Tibial nerve (tissue), 3 donors: ENCODE data around the gene NEXN.

Experiments
- POLR2A ChIP-seq, 2 donors: fragments of 450-650 bp; IDR thresholded peaks; one replicate each; pipeline ENCODE4 v1.6.1; 2017; ENCODE audit warnings: antibody characterized with exemption in 2 of 2, mild to moderate bottlenecking in 2 of 2, moderate library complexity in 2 of 2
- TF ChIP-seq, protein P1 (sequence below), 5 experiments: fragments of 200-600 bp in 3 of 5; fragments of 450-650 bp in 2 of 5; sonication (generic) in 3 of 5; IDR thresholded peaks; one replicate each; pipeline ENCODE4 v1.5.1; 2016 to 2019; ENCODE audit warnings: antibody characterized with exemption in 5 of 5, mild to moderate bottlenecking in 3 of 5, moderate library complexity in 2 of 5

DNA sequence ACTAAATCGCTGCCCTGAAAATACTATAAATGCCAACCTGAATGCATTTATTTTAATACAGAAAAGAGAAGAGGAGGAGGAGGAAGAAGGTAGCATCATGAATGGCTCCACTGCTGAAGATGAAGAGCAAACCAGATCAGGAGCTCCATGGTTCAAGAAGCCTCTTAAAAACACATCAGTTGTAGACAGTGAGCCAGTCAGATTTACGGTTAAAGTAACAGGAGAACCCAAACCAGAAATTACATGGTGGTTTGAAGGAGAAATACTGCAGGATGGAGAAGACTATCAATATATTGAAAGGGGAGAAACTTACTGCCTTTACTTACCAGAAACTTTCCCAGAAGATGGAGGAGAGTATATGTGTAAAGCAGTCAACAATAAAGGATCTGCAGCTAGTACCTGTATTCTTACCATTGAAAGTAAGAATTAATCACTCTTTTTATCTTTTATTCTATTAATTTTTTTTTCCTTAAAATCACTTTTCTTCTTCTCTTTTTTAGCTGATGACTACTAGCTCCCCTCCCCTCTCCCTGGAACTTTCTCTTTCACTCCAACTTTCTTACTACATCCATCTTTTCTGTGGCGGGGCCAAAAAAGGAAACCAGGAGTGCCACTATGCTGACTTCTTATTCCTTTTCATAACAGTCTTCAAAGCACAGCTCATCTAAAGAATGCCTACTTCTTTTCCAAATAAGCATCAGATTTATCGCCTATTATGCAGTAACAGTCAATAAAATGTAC is 54.1 kb downstream of the NEXN start:
- no peak for TF ChIP-seq POLR2A (IDR thresholded peaks at IDR 0.05)
- TF ChIP-seq, protein P1, sequence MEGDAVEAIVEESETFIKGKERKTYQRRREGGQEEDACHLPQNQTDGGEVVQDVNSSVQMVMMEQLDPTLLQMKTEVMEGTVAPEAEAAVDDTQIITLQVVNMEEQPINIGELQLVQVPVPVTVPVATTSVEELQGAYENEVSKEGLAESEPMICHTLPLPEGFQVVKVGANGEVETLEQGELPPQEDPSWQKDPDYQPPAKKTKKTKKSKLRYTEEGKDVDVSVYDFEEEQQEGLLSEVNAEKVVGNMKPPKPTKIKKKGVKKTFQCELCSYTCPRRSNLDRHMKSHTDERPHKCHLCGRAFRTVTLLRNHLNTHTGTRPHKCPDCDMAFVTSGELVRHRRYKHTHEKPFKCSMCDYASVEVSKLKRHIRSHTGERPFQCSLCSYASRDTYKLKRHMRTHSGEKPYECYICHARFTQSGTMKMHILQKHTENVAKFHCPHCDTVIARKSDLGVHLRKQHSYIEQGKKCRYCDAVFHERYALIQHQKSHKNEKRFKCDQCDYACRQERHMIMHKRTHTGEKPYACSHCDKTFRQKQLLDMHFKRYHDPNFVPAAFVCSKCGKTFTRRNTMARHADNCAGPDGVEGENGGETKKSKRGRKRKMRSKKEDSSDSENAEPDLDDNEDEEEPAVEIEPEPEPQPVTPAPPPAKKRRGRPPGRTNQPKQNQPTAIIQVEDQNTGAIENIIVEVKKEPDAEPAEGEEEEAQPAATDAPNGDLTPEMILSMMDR (IDR thresholded peaks at IDR 0.05) = no peak
